ENCODE results near the gene LRMDA.

The LRMDA gene

DNA sequence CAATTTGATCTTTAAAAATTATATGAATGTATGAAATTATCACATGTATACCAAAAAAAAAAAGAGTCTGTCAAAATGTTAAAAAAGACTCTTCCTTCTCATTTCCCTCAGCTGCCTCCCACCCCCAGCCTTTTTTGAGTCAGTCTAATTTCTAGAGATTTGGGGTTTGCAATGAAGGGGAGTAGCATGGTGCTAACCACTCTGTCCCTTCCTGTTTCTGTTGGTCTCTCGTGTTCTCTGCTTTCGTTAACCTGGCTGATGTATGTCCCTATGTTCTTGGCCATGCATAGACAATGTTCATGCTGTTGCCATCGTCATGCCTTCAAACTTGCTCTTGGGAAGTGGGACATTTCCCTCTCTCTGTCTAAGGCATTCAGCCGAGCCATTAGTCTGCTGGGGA is 474.1 kb downstream of the LRMDA start:
- DNase-seq (ENCODE audit: low read depth in 3 of 3), result no peak

DNA sequence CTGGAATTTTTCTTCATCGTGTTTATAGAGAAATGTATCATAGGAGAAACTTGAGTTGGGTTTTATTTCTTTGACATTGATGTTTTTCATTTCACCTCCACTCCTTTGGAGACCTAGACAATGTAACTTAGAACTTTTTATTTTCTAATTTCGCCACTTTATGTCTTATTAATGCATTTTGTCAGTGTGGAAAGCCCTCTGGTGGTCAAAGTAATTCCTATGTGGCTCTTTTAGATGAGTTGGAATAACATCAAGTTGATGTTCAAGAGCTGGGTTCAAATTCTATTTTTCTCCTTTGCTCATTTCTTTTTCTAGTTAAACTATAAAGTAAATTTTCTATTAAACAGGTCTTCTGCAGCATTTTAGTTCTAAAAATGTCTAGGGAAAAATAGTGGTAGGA is 478.6 kb downstream of the LRMDA start:
- no peak for DNase-seq (ENCODE audit: low read depth in 3 of 3)

DNA sequence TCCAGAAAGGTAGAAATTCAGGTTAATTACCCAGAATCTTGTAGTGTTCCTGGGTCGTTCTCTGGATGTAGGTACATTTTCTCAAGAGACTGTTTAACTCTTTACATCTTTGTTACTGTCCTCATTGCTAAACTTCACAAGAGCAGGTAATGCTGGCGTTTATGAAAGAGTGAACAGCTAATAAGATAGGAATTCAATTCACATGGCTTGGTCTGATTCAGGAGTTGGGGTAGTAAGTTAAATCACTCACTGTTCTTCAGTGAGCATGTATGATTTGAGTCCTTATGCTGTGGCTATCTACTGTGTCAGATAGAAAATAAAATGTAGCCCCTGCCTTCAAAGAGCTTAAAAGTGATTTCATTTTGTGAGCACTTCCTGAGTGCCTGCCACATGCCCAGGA is 480.0 kb downstream of the LRMDA start:
- DNase-seq (ENCODE audit: low read depth in 3 of 3), result no peak

DNA sequence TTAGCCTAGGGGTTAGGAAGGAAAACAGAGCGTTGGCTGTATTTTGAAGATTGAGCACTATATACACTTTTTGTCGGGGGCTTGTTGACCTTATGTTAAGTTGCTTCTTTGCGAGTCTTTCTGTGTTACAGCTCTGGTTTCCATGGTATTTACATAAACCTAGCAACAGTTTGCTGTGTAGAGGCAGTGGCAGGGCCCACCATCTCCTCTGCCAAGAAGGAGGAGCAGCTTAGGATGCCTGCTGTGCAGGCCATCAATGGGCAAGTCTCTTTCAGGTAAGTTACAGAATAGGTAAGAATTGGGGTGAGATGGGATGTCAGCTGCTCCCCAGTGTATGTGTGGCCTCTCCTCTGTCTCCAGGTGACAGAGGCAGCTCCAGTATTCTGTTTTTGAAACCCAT is 485.5 kb downstream of the LRMDA start:
- no peak for DNase-seq (ENCODE audit: low read depth in 3 of 3)

DNA sequence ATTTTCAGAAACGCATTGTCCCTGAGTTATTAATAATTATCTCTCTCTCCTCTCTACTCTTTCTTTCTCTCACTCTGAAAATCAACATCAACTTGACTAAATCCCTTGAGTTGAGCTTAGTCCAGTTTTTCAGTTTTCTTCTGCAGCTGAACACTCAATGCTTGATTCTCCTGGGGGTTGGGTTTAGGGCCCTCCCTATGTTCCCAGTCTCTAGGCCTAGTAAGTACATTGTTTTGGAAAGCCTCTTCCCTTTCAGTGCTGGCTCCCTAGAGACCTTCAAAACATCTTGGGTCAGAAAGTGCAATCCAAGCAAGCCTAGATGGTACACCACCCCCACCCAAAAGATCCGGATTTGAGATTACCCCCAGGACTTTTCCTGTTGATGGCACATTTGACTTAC is 488.5 kb downstream of the LRMDA start:
- no peak for DNase-seq (ENCODE audit: low read depth in 3 of 3)

DNA sequence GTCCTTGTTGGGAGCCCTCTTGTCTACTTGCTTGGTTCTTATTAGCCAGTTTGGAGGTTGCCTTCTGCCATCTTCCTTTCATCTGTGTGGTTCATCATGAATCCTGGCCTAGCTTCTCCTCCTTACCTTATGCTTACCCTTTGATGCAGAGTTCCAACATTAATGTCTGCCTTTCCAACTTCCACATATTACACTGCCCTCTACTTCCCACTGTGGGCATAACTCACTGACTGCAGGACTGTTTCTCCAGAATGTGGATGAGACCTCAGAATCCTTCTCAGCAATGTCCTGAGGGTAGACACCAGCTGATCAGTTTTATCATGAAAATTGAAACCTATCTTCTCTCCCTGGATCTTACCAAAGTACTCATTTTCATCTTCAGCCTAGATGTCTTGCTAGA is 491.0 kb downstream of the LRMDA start:
- DNase-seq (ENCODE audit: low read depth in 3 of 3), result no peak

DNA sequence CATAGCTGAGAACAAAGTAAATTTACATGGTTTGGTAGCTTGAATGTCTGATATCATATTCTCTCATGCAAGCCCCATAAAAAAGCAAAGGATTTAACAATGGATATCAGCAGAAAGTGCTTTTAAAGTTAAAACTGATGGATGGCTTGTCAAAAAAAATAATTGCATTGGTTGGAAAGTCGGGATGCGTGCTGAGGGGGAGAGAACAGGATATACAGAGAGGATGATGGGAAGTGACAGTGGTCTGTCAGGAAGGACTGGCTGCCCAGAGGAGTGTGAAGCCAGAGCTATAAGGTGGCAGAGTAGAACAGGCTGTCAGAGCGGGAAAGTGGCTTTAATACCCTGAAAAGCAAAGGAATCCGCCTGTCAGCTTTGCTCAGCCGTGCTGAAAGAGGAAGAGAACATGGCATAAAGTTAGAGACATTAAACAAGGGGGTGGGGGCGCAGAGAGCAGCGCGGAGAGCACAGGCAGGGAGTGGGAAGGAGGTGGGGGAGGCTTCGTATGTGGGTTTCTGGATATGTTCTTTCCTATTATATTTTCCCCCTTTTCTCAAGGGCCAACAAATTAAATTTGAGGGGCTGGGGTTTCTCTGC is 493.0 kb downstream of the LRMDA start:
- no peak for DNase-seq (ENCODE audit: low read depth in 3 of 3)

DNA sequence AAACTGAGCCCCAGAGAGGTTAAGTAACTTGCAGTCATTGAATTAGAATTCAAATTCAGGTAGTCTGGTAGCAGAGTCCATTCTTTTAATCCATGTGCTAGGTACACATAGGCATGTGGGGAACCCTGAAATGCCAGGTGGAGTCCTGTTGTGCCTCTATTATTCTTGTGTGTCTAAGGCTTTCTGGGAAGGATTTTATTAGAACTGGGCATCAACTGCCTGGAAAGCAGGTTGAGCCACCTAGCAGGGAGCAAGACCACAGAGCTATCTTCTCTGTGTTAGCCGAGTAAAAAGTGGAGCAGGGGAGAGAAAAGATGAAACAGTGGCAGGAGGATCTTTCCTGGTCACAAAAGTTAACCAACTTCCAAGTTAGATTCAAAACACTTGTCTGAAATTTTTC is 494.6 kb downstream of the LRMDA start:
- no peak for DNase-seq (ENCODE audit: low read depth in 3 of 3)

DNA sequence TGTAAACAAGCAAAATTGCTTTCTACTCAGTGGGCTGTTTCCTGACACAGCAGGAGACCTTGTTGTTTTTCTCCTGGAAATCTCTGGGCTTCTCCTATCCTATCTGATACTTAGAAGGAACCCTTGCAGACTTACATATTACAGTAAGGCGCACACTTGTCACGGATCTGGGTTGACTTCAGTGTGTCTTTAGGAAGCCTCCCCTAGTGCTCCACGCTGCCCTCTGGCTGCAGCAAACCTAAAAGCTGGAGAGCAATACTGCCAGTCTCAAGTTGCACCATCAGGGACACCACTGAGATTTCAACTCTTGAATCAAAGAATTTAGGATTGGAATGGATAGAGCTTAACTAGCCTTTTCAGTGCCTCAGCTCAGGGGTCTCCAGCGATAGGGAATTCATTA is 495.3 kb downstream of the LRMDA start:
- DNase-seq (ENCODE audit: low read depth in 3 of 3), result no peak

DNA sequence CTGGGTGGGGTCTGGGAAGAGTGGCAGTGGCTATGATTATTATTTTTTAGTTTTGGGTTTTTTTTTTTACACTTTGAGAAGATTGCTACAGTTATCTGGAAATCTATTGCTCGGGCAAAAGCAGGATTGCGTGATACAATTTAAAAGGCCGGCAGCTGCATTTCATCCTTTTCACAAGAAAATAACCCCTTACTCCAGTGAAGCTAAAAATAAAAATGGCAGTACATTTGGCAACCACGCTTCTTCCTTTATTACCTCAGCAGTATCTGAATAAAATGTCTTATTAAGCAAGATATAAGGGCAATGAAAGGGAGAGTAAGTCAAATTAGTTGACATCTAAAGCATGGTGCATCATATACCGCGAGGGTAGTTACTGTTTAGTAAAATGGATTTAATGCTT is 496.8 kb downstream of the LRMDA start:
- DNase-seq (ENCODE audit: low read depth in 3 of 3), result no peak

DNA sequence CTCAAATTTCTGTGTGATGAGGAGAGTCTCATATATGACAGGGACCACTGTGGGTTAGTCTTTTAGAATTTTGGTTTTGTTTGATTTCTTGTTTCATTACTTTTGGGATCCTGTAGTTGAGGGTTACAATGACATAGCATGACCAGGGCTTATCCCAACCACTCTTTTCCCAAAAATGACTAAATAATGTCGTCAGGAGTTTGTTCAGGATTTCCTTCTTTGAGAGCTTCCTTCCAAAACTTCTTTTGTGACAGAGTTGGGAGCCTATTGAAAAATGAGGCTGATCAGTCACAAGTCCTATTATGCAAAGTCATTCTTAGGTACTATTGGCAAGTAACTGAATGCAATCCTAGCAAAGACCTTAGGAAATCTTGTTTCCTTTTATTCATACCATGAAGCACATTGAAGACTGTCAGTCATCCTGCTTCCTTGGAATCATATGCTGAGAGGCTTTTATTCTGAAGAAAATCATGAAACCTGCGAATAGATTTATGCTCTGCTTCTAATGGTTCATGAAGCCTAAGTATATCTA is 498.3 kb downstream of the LRMDA start:
- DNase-seq (ENCODE audit: low read depth in 3 of 3), result no peak

DNA sequence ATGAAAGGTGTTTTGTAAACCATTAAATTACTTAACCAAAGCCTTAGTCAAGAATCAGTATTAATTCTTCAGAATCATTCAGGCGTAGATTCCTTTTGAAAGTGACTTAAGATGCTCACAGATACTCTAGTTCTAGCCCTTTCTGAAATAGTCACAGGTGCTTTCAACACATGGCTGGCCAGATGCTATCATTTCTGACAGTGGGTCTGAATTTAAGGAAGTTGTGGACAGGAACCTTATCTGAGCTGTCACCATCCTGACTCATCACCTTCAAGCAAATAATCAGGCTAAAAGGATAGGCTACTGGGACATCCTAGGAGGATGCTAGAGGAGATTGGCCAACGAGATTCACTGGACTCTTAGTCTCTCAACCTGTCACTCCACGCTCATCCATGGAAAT is 501.5 kb downstream of the LRMDA start:
- DNase-seq (ENCODE audit: low read depth in 3 of 3), result no peak

DNA sequence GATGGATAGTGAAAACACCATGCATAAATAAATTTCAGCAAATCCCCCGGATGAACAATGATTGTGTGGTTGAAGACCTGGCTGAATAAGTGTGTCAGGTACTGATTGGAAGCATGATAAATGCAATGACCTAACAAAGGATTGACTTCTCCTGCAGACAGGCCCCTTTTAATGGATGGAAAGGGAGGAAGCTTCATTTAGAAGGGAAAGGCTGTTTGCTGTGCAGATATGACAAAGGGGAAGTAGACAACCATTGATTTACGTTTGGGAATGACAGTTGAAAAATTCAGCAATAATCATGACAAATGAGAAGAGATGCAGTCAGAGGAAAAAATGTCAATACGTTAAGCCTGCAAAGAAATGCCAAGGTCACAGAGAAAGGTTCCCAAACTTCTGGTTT is 503.8 kb downstream of the LRMDA start:
- no peak for DNase-seq (ENCODE audit: low read depth in 3 of 3)

DNA sequence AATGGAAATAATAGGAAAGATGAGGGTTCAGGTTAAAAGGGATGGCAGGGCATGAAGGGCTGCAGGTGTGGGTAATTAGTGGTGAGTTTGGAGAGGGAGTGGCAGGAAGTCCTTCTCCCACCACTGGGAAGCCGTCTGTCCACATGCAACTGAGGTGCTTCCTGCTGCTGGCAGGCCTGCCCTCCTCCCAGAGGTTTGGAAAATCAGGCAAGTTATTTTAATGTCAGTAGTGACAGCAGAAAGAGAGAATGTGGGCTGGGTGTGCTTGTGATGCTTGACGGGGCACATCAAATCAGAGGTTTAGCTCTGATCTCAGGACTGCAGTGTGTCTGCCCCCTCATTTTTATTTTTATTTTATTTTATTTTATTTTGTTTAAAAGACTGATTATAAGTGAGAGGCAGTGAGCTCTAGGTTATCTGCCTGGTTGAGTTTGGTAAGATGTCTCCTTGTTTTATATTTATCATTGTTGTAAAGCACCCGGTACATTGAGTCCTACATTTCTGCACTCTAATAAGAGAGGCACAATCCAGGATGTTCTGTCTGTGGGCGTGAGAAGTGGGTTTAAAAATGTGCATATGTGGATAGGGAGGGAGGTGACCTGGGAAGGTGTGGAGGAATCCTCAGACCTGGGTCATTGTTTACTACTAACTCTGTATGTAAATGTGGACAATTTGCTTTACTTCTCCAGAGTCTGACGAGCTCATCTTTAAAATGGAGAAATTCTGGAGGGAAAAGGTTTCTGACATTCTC is 504.4 kb downstream of the LRMDA start:
- no peak for DNase-seq (ENCODE audit: low read depth in 3 of 3)

DNA sequence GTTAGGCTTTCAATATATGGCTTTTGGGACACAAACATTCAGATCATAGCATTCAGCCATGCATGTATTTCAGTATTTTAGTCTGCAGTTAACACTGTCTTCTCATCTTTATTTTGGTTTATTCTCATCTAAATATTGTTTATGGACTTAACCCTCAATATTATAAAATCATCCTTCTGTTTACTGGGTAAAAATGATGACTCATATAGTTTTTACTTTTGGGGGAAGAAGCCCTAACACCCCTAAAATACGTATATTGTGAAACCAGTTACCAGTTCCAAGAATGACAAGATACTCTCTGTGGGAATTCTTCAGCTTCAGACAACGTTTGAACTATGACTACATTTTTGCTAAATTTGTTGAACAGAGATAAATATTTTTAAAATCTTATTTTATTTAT is 505.4 kb downstream of the LRMDA start:
- DNase-seq (ENCODE audit: low read depth in 3 of 3), result no peak

DNA sequence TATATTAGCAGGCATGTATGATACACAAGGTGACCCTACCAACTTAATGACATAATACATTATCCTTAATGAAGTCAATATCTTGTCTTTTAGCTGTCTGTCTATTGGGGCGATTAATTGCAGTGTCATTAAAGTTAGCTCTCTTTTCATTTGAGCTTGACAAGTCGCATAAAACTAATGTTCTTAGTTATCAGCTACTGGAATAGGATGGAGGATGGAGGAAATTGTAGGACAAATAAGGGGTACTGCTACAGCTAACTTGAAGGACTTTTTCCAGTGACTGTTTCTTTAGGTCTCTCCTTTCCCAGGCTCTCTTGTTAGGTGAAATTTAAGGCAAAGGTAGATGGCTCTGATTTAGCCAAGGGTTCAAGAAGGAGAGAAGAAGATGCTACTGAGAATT is 506.4 kb downstream of the LRMDA start:
- no peak for DNase-seq (ENCODE audit: low read depth in 3 of 3)

DNA sequence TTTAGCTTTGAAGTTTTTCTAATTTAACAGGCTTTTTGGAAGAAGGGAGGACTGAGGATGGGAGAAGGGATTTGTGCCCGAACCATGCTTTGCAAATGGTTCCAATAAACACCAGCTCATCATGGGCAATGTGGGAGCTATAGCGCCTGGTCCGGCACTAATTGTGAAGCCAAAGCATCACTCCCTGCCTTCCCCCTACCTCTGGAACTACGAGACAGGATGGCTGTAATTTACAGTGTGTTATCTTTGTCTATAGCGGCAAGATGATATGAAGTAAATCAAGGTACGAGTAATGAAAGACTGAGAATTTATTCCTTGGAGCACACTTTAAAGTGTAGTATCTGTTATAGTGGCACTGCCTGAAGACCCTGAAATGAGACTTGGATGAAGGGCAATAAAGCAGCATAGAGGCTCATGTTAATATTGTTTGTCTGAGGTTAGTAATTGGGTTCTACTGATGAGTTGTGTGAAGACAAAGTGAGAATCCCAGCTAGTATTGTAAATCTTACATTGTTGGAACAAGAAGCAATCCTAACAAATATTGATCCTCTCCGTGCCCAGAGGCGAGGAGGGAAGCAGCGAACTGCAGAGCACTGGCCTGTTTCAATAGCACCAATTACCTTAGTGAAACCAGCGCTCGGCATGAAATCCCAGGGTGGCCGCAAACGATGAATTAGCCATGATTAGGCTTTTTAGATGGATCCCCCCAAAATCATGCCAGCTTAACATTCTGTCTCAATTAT is 507.1 kb downstream of the LRMDA start:
- DNase-seq (ENCODE audit: low read depth in 3 of 3), result no peak

DNA sequence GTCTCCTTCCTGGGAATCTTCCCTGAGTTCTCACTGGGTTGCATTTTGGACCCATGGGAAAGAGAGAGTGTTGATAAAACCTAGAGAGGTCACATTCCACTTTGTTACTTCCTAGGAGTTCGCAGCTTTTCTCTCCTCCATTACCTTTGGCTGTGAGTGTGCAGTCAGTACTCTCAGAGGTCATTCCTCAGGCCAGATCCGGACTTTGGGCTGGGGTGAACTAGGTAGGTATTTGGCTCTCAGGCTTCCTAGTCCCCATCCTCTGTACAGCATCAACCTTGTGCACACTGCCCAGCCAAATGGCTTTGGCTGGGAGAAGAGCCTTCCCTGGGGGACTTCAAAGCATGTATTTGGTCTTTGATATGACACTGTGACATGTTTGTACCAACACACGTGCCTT is 508.1 kb downstream of the LRMDA start:
- no peak for DNase-seq (ENCODE audit: low read depth in 3 of 3)

DNA sequence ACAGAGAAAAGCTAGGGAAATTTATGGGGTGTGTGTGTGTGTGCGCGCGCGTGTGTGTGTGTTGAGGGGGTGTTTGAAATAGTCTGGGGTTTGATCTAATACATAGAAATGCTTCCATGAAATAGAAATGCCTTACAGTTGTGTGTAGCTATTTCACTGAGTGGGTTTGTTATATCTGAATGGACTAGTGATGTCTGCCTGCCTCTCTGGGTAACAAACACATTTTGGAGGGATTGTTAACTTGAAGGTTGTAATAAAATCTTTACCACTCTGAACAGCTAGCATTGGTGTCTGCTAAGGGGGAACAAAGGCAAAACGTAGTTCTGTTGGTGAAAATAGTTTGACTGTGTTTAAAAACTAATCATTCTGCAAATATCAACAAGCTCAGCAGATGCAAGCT is 509.3 kb downstream of the LRMDA start:
- no peak for DNase-seq (ENCODE audit: low read depth in 3 of 3)

DNA sequence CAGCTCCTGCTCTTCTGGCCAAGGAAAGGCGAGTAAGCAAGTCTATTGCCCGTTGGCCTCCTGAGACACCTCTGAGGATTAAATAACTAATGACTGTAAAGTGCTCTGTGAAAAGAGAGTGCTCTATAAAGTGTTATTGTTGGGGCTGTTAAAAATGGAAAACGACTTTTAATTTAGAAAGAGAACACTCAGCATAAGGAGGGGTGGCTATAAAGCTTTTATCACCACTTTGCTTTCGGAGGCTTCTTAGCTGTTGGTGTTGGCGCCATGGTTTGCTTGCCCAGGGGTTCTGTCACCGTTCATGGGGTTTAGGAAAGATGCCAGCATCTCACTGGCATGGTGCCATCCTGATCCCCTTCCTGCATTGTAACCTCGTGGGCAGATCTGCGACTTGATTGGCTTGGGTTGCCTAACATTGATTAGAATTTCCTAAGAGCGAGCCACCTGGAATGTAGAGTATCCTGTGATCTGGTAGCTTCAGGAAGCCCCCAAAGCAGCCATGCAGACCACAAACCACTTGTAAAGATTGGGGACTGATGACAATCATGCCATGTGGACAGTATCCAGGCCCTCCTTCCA is 509.9 kb downstream of the LRMDA start:
- no peak for DNase-seq (ENCODE audit: low read depth in 3 of 3)

DNA sequence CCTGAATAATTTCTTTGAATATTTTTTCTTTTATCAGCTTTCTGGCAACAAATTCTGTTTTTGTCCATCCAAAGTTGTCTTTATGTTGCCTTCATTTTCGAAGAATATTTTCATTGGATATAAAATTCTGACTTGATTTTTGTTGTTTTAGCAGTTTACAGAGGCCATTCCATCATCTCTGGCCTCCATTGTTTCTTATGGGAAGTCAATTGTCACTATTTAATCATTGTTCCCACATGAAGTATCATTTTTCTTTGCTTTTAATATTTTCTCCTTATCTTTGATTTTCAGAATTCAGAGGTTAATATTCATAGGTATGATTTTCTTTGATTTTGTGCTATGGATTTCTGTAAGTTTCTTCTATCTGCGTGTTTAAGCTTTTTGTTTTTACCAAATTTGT is 512.6 kb downstream of the LRMDA start:
- no peak for DNase-seq (ENCODE audit: low read depth in 3 of 3)

DNA sequence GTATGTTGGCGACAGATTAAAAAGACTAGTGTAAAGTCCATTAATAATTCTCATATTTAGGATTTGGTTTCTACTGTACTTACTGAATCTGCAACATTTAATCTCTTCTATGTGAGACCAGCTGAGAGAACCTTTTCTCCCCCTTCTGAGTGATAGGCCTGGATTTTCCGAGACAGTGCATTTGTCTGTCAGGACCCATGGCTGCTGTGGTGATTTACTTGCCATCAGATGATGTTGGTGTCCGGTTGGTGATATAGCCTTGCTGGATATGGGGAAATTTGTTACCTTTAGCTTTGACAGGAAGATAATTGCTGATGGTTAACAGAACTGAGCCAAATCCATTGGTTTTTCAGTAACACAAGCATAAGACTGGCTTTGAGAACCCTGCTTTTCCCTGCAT is 517.2 kb downstream of the LRMDA start:
- DNase-seq (ENCODE audit: low read depth in 3 of 3), result no peak

DNA sequence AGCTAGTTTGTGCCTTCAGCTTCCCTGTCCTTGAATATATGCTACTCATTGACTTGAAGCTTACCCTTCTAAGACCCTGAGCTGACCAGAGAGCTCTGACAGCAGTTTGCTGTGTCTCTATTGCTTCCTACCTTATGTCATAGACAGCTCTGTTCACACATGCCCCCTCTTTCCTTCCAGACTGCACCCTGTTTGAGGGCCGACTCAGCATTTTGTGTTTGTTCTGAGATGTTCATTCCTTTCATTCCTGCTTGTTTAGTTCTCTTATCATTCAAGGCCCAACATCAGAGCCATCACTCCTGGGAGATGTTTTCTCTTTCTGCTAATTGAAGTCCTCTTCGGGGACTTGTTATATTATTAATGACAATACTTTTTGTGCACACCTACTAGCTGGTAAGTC is 518.9 kb downstream of the LRMDA start:
- DNase-seq (ENCODE audit: low read depth in 3 of 3), result no peak
